ACHN (cell line): ENCODE measurements around the gene WARS2.
A peak's percentile ranks its signal among the peaks of the same experiment; 100 is the strongest.

Experiments
- DNase-seq: peaks from one replicate; pipeline ENCODE4 v3.0.0-alpha.2; 2015
- in situ Hi-C: cut with HindIII; loops from 2 replicates; pipeline ENCODE4 v1.10.0; 2017; ENCODE audit warnings: low sequenced_read_pairs, low pct_ligation_motif_present, low pct_unique_long_range_greater_than_20kb

The WARS2 gene

GRCh38 chr1:118992868-118993699, 147.4 kb downstream of the WARS2 start:
- in situ Hi-C loops = no loop called here
- no peak for DNase-seq

- DNase-seq = no peak
- in situ Hi-C loops = no loop called here
Measured at GRCh38 chr1:118992237-118992825, 148.1 kb downstream of the WARS2 start.

- in situ Hi-C loops = no loop called here
Measured at GRCh38 chr1:118991448-118991847, 149.0 kb downstream of the WARS2 start.

GRCh38 chr1:118990513-118991152, 149.8 kb downstream of the WARS2 start:
- no peak for DNase-seq
- in situ Hi-C loops = no loop called here

More at GRCh38 chr1:118991448-118991847, 149.0 kb downstream of the WARS2 start:
- no peak for DNase-seq

GRCh38 chr1:118989878-118990378, 150.5 kb downstream of the WARS2 start:
- no peak for DNase-seq
- in situ Hi-C loops = no loop called here

- no peak for DNase-seq
- in situ Hi-C loops = no loop called here
Measured at GRCh38 chr1:118989006-118989815, 151.2 kb downstream of the WARS2 start.

- no peak for DNase-seq
- in situ Hi-C loops = no loop called here
Measured at GRCh38 chr1:118988186-118989005, 152.1 kb downstream of the WARS2 start, which contains the start of gene TBX15. TBX15 (minus strand) TSS chr1:118988343; CDS start chr1:118987795, 548 bp downstream.

GRCh38 chr1:118987468-118988185, 152.8 kb downstream of the WARS2 start:
- in situ Hi-C loops = no loop called here
- DNase-seq = peak; percentile 29

GRCh38 chr1:118986555-118987467, 153.6 kb downstream of the WARS2 start:
- DNase-seq = peak; percentile 17
- in situ Hi-C loops = no loop called here

- in situ Hi-C loops = no loop called here
- no peak for DNase-seq
Measured at GRCh38 chr1:118985640-118986554, 154.6 kb downstream of the WARS2 start.

- in situ Hi-C loops = no loop called here
- no peak for DNase-seq
Measured at GRCh38 chr1:118984722-118985639, 155.5 kb downstream of the WARS2 start.

GRCh38 chr1:118984086-118984721, 156.2 kb downstream of the WARS2 start:
- no peak for DNase-seq
- in situ Hi-C loops = no loop called here

- DNase-seq = no peak
- in situ Hi-C loops = no loop called here
Measured at GRCh38 chr1:118983558-118984041, 156.9 kb downstream of the WARS2 start.
